Measurements from ENCODE around the gene MOG.

Gene MOG

DNA sequence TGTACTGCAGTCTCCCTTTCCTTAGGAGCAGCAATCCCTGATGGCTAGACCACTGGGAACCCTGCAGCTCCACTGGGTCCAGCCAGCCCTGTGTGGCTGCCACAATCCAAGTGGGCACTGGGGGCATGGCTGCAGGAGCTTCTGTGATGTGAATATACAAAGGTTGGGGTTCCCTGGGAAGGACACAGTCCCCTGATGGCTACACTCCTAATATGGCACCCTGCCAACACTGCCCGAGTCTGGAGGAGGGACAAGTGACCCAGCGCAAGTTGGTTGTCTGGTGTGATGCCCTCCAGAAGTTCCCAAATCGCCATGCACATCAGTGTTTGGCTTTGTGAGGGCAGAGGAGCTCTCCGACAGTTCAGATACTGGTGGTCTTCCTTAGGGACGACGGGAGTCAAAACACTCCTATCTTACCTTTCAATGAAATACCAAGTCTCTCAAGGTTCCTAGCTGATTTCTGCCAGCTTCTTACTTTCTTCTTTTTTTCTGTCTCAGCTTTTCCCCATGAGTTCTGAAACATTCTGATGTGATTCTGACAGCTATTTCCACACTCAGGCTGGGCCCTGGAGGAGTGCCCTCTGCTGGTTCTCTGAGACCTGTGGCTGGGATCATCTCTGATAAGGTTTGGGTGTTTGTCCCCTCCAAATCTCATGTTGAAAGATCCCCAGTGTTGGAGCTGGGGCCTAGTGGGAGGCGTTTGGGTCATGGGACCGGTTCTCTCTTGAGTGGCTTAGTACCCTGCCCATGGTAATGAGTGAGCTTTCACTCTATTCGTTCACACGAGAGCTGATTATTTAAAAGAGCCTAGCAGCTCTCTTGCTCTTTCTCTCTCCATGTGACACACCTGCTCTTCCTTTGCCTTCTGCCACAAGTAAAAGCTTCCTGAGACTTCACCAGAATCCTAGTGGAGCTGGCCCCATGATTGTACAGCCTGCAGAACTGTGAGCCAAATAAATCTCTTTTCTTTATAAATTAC lies 39.5 kb downstream of the MOG start:
- DNase-seq (ENCODE audit: low spot score), result peak; percentile 55
- TF ChIP-seq, protein P1, sequence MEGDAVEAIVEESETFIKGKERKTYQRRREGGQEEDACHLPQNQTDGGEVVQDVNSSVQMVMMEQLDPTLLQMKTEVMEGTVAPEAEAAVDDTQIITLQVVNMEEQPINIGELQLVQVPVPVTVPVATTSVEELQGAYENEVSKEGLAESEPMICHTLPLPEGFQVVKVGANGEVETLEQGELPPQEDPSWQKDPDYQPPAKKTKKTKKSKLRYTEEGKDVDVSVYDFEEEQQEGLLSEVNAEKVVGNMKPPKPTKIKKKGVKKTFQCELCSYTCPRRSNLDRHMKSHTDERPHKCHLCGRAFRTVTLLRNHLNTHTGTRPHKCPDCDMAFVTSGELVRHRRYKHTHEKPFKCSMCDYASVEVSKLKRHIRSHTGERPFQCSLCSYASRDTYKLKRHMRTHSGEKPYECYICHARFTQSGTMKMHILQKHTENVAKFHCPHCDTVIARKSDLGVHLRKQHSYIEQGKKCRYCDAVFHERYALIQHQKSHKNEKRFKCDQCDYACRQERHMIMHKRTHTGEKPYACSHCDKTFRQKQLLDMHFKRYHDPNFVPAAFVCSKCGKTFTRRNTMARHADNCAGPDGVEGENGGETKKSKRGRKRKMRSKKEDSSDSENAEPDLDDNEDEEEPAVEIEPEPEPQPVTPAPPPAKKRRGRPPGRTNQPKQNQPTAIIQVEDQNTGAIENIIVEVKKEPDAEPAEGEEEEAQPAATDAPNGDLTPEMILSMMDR (conservative IDR thresholded peaks at IDR 0.05; ENCODE audit: low read depth), result peak; percentile 54
- CTCF ChIA-PET, result interaction anchor here (0.5 to 4.2 kb wide), 16 partner anchors 12 to 335 kb away, joined by 3 to 56 read pairs (median 3); partner anchors contain the start of gene HLA-A
- H3K27ac ChIP-seq, result no peak overlapping the region
- POLR2A ChIA-PET (ENCODE audit: low non-redundant PET), result interaction anchor here (0.7 kb wide), 1 partner anchor 48 kb away, joined by 3 read pairs; no protein-coding TSS in a partner anchor

DNA sequence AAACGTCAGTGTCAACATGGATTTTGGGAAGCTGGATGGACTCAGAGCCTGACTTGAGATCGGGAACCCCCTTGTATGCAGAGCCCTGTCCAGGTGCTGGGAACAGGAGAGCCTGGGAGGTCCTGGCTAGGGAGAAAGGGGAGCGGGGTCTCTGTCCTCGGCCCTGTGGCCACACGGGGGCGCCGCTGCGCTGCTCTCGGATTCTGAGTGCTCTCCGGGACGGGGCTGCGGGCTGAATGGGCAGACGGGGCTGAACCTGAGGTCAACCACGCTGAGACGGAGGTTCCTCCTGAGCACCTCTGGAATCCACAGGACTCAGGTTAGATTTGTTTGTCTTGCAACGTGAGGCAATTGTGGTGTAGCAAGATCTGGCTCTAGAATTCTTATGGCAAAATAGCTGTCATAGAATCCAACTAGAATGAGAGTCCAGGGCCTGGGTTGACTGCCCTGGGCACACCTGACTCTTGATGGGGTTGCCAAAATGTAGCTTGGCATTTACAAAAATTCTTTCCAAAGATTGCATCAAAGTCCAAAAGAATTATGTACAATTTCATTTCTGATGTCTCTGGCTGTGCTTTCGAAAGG lies 45.7 kb downstream of the MOG start:
- TF ChIP-seq, protein P1 (conservative IDR thresholded peaks at IDR 0.05; ENCODE audit: low read depth), result peak; percentile 85
- CTCF ChIA-PET, result interaction anchor here (0.5 to 1.7 kb wide), 9 partner anchors 13 to 294 kb away, joined by 3 to 9 read pairs (median 3); no protein-coding TSS in a partner anchor
- POLR2A ChIA-PET (ENCODE audit: low non-redundant PET), result no interaction called here
- DNase-seq (ENCODE audit: low spot score), result peak; percentile 47
- no peak overlapping the region for H3K27ac ChIP-seq

DNA sequence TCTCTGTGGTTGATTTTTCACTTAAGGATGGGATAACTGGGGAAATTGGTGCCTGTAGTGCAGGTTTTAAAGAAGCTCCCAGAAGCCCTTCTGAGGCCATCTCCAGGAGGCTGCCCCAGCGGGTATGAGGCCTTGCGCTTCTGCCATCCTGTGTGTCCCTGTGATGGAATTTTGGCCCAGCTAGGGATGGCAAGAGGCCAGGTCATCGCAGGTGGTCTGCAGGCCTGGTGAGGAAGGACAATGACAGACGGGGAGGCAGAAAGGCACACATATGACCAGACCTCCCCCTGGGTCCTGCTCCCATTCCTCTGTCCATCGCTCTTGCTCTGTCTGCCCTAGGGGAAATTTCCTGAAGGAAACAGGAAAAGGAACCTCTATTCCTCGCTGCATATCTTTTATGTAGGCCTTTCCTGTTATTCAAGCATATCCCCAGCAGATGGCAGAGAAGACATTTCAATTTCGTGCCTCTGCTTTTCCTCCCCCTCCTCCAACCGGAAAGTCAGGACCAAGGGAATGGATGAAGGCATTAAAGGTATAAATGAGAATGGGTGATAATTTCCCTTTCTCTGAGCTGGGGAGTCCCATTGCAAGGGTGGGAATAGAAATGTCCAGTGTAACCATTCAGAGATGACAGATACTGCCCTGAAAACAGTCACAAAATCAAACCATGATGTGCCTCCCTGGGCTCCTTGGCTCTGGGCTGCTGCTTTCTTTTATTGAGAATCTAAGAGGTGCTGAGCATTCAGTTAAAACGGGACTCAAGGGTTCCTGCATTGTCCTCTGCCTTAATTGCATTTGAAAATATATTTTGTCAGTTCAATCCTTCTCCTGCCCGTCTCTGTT lies 48.7 kb downstream of the MOG start:
- H3K27ac ChIP-seq, result no peak overlapping the region
- peak; percentile 75 for DNase-seq (ENCODE audit: low spot score)
- CTCF ChIA-PET, result interaction anchor here (0.6 to 0.7 kb wide), 3 partner anchors 32 to 626 kb away, joined by 3 read pairs; no protein-coding TSS in a partner anchor
- POLR2A ChIA-PET (ENCODE audit: low non-redundant PET), result no interaction called here
- TF ChIP-seq, protein P1 (conservative IDR thresholded peaks at IDR 0.05; ENCODE audit: low read depth), result peak; percentile 69

DNA sequence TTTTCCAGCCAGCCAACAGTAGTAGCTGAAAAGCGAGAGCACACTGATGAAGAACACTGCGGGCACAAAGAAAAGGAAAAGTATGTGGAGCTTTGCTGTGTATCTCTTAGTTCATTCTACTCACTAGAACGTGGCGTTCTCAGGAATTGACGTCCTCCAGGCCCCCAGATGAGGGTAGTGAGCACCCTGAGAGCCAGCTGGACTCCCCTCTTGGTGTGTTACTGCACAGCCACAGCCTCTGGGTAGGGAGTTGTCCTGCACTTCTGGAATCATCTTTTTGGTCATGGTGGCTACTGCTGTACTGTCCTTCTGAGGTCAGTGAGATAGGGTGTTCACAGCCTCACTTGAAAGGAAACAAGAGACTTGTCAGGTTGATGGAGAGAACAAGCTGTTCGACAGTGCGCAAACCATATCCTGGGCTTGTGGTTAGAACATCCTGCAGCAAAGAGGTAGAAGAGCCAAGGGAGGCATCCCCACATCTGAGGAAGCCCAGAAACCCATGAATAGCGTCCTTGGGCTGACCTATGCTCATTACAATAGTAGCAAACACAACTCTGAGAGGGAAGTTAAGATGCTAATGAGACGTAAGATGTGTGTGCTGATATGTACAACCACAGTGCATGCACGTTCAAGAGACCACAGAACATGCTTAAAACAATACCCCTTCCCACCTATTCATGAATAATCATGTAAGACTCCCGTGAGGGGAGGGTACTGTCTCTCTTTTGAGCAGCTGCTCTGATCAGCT lies 51.7 kb downstream of the MOG start:
- no peak for DNase-seq (ENCODE audit: low spot score)
- ChIA-PET POLR2A (ENCODE audit: low non-redundant PET) (no interaction called here), CTCF (interaction anchor here (0.6 to 1.7 kb wide), 4 partner anchors 62 to 423 kb away, joined by 3 to 6 read pairs (median 5); no protein-coding TSS in a partner anchor)
- TF ChIP-seq, protein P1 (conservative IDR thresholded peaks at IDR 0.05; ENCODE audit: low read depth), result no peak
- no peak overlapping the region for H3K27ac ChIP-seq

DNA sequence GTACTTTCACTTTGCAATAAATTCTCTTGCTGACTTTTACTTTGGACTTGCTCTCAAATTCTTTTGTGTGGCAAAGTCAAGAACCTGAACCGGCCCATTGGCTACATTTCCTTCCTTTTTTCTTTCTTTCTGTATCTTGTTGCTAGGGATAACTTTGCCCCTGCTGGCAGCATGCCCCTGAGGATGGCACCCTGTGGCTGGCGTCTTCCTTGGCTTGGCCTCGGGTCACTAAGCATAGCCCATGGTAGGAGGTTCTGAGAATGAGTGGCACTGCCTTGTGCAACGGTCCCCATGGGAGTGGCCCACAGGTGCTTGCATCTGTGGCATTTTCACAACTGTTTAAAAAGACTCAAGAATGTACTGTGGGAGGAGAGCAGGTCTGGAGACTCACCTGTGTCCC lies 52.3 kb downstream of the MOG start:
- no peak overlapping the region for H3K27ac ChIP-seq
- no peak for DNase-seq (ENCODE audit: low spot score)
- ChIA-PET CTCF (interaction anchor here (1.0 to 1.7 kb wide), 3 partner anchors 12 to 287 kb away, joined by 5 to 6 read pairs (median 5); no protein-coding TSS in a partner anchor), POLR2A (ENCODE audit: low non-redundant PET) (no interaction called here)
- TF ChIP-seq, protein P1 (conservative IDR thresholded peaks at IDR 0.05; ENCODE audit: low read depth), result no peak

Measured in RWPE1 (cell line).